ENCODE data around the gene GUF1. TPM values are rescaled to one million over a fixed set of nuclear protein-coding genes. Genes with fewer than 3 reads are reported as not detected.
A peak's percentile ranks its signal among the peaks of the same experiment; 100 is the strongest.

Gene GUF1
- 26.0 and 29.3 TPM in 2 replicates for total RNA-seq
- long read RNA-seq, full-length matches to known transcripts = 30 of 74 reads
- long read RNA-seq, partial matches to known transcripts = 12 of 74 reads
- long read RNA-seq, other reads (novel, unspliced or antisense) = 32 of 74 reads

DNA sequence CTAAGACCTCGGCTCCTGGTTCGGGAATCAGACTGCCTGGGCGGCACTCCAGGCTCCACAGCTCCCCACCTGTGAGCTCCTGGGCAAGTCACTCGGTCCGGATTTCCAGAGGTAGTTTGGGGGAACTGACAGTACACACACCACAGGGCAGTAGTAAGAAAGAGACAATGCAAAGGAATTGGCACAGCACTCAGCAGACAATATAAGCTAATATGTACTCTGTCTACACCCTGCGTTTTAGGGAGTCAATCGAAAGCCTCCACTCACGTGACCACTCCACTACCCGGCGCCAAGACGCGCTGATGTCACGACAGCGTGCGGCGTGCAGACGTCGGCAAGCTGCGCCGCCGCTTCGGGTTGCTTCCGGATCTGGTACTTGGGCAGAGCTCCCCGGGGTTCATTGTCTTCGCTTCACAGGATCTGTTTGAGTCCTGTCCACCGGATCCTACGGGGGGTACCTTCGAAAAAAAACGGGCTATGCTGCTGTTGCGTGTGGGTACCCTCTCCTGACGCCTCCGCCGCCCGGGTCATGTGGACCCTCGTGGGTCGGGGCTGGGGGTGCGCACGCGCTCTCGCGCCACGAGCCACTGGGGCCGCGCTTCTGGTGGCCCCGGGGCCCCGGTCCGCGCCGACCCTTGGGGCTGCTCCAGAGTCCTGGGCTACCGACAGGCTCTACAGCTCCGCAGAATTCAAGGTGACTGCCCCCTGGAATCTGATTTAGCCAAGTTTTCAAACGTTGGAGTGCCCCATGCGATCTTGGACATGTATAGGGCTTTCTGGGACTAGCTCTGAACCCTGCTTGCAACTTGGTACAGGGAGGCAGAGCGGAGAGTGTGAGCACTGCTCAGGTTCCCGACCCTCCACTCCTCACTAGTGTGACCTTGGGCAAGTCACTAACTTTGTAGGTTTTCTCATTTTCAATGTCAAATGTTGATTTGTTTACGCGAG lies at the start of gene GUF1:
Gene GUF1 (plus strand): TSS at position 327 of the 948 bp plus-strand sequence. CDS start 203 bp downstream, at position 530.
- TF ChIP-seq, protein P1, sequence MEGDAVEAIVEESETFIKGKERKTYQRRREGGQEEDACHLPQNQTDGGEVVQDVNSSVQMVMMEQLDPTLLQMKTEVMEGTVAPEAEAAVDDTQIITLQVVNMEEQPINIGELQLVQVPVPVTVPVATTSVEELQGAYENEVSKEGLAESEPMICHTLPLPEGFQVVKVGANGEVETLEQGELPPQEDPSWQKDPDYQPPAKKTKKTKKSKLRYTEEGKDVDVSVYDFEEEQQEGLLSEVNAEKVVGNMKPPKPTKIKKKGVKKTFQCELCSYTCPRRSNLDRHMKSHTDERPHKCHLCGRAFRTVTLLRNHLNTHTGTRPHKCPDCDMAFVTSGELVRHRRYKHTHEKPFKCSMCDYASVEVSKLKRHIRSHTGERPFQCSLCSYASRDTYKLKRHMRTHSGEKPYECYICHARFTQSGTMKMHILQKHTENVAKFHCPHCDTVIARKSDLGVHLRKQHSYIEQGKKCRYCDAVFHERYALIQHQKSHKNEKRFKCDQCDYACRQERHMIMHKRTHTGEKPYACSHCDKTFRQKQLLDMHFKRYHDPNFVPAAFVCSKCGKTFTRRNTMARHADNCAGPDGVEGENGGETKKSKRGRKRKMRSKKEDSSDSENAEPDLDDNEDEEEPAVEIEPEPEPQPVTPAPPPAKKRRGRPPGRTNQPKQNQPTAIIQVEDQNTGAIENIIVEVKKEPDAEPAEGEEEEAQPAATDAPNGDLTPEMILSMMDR (IDR thresholded peaks at IDR 0.05; ENCODE audit: unreplicated experiment) = peak; percentile 9
- peak within 1 kb of the TSS; percentile 93 for H3K4me3 Mint-ChIP-seq (ENCODE audit: low read depth)
- no peaks in the 10 kb centered on the region for H3K9me3 Mint-ChIP-seq (ENCODE audit: low read depth)
- no peaks in the 10 kb centered on the region for H3K36me3 Mint-ChIP-seq (ENCODE audit: insufficient read depth)
- peak; percentile 69 for DNase-seq (ENCODE audit: low spot score, unreplicated experiment)
- H3K27me3 Mint-ChIP-seq = no peaks in the 10 kb centered on the region
- peaks cover 14% of the 10 kb centered on the region for H3K4me1 Mint-ChIP-seq (ENCODE audit: low read depth)
- H3K27ac Mint-ChIP-seq = peak within 1 kb of the TSS; percentile 99

DNA sequence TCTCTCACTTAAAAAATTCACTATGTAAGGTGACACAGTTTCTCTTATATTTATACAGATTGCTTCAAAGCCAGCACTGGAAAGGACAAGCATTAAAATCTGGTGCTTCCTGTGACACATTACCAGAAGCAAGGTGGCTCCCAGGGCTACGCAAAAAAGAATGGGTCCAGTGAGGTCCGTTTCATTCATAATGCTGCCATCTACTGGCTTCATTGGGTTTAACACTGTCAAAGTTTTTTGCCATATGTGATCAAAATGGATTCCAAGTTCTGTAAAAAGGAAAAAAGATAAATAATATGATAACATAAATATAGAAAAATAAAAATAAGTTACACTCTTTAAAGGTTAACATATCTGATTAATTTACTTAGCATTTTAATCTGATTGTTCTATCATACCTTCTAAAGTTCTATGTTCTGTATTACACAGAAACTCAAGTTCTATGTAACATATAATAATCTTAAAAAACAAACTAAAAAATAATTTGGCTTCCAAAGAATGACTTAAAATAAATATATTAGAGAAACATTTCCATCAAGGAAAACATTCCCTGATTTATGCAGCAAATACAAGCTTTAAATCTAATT lies 48.8 kb upstream of the GUF1 start:
- Mint-ChIP-seq H3K4me1 (ENCODE audit: low read depth) (no peaks in the 10 kb centered on the region), H3K4me3 (ENCODE audit: low read depth) (no peak overlapping the region), H3K27ac (no peak overlapping the region), H3K9me3 (ENCODE audit: low read depth) (no peaks in the 10 kb centered on the region), H3K27me3 (no peaks in the 10 kb centered on the region), H3K36me3 (ENCODE audit: insufficient read depth) (no peaks in the 10 kb centered on the region)
- peak; percentile 14 for DNase-seq (ENCODE audit: low spot score, unreplicated experiment)
- TF ChIP-seq, protein P1 (IDR thresholded peaks at IDR 0.05; ENCODE audit: unreplicated experiment) = peak; percentile 83

DNA sequence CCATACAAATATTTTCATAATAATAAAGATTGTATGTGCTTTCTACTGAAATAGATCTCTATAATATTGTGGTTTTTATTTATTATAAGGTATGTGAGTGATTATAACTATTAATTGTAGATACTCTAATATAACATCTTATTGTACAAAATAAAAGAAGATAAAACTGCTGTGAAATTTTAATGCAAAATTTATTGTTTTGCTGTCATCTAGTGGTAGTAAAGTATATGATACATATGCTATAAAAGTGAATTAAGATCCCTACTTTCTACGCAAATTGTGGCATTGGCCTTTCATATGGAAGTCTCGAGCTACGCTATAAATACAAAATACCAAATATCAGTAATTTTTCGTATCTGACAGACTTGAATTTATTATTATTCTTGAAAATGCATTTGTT lies 46.1 kb upstream of the GUF1 start:
- Mint-ChIP-seq H3K36me3 (ENCODE audit: insufficient read depth) (no peaks in the 10 kb centered on the region), H3K4me1 (ENCODE audit: low read depth) (no peaks in the 10 kb centered on the region), H3K27me3 (peaks cover 7% of the 10 kb centered on the region)

GRCh38 chr4:44632733-44633132 lies 45.5 kb upstream of the GUF1 start:
- no peak for DNase-seq (ENCODE audit: low spot score, unreplicated experiment)
- no peaks in the 10 kb centered on the region for H3K36me3 Mint-ChIP-seq (ENCODE audit: insufficient read depth)
- no peaks in the 10 kb centered on the region for H3K4me1 Mint-ChIP-seq (ENCODE audit: low read depth)
- peaks cover 7% of the 10 kb centered on the region for H3K27me3 Mint-ChIP-seq
- H3K9me3 Mint-ChIP-seq (ENCODE audit: low read depth) = no peaks in the 10 kb centered on the region
- TF ChIP-seq, protein P1 (IDR thresholded peaks at IDR 0.05; ENCODE audit: unreplicated experiment) = no peak
- no peak overlapping the region for H3K4me3 Mint-ChIP-seq (ENCODE audit: low read depth)
- no peak overlapping the region for H3K27ac Mint-ChIP-seq

More for the DNA sequence above, 46.1 kb upstream of the GUF1 start:
- Mint-ChIP-seq H3K4me3 (ENCODE audit: low read depth) (no peak overlapping the region), H3K27ac (no peak overlapping the region), H3K9me3 (ENCODE audit: low read depth) (no peaks in the 10 kb centered on the region)
- no peak for DNase-seq (ENCODE audit: low spot score, unreplicated experiment)
- TF ChIP-seq, protein P1 (IDR thresholded peaks at IDR 0.05; ENCODE audit: unreplicated experiment) = peak; percentile 30

- peaks cover 9% of the 10 kb centered on the region for H3K9me3 Mint-ChIP-seq (ENCODE audit: low read depth)
- no peak for DNase-seq (ENCODE audit: low spot score, unreplicated experiment)
- no peaks in the 10 kb centered on the region for H3K4me1 Mint-ChIP-seq (ENCODE audit: low read depth)
- TF ChIP-seq, protein P1 (IDR thresholded peaks at IDR 0.05; ENCODE audit: unreplicated experiment) = no peak
- H3K36me3 Mint-ChIP-seq (ENCODE audit: insufficient read depth) = no peaks in the 10 kb centered on the region
- H3K27me3 Mint-ChIP-seq = peaks cover 9% of the 10 kb centered on the region
- H3K27ac Mint-ChIP-seq = no peak overlapping the region
- H3K4me3 Mint-ChIP-seq (ENCODE audit: low read depth) = no peak overlapping the region
Measured at GRCh38 chr4:44638091-44638490, 40.1 kb upstream of the GUF1 start.

Measured in progenitor cell of endocrine pancreas (in vitro differentiated cells).